ENCODE measurements around the gene ZNF143. TPM values are rescaled to one million over a fixed set of nuclear protein-coding genes. Genes with fewer than 3 reads are reported as not detected.
"Not testable (repeated sequence)": the region's sequence is repeated elsewhere in the genome, so short reads cannot be mapped to it uniquely, and the experiment has no call there.

The ZNF143 gene
- total RNA-seq, 1 experiment from 2014 or later = 35.8 TPM

- POLR2A ChIA-PET = interaction anchor here (0.7 kb wide), 1 partner anchor 22 kb away, joined by 4 read pairs; no protein-coding TSS in a partner anchor
- ATAC-seq = no peak
- no peaks in the 10 kb centered on the region for H3K36me3 Mint-ChIP-seq
Measured at GRCh38 chr11:9538548-9538947, 77.7 kb downstream of the ZNF143 start.

GRCh38 chr11:9549216-9549615 is 88.4 kb downstream of the ZNF143 start:
- DNase-seq (ENCODE audit: low spot score); H3K4me3 Mint-ChIP-seq; H3K4me1 Mint-ChIP-seq; H3K27ac Mint-ChIP-seq; POLR2A ChIA-PET; H3K27me3 Mint-ChIP-seq (ENCODE audit: low read depth); ATAC-seq: not testable (repeated sequence)
- CTCF ChIA-PET = interaction anchor here (1.7 kb wide), 1 partner anchor 14 kb away, joined by 11 read pairs; no protein-coding TSS in a partner anchor
- Mint-ChIP-seq H3K36me3 (peaks cover 17% of the 10 kb centered on the region), H3K9me3 (peaks cover 20% of the 10 kb centered on the region)

More at GRCh38 chr11:9538548-9538947, 77.7 kb downstream of the ZNF143 start:
- Mint-ChIP-seq H3K4me3 (no peak overlapping the region), H3K4me1 (peaks cover 15% of the 10 kb centered on the region), H3K27me3 (ENCODE audit: low read depth) (no peaks in the 10 kb centered on the region), H3K27ac (no peak overlapping the region), H3K9me3 (no peaks in the 10 kb centered on the region)
- no peak for TF ChIP-seq ZNF671 (CRISPR knock-in tag; IDR thresholded peaks at IDR 0.05)
- TF ChIP-seq AFF4 (CRISPR knock-in tag; IDR thresholded peaks at IDR 0.05; ENCODE audit: borderline replicate concordance) = no peak
- no peak for TF ChIP-seq MXD4 (CRISPR knock-in tag; IDR thresholded peaks at IDR 0.05; ENCODE audit: borderline replicate concordance)
- TF ChIP-seq RELA (CRISPR knock-in tag; IDR thresholded peaks at IDR 0.05; ENCODE audit: borderline replicate concordance) = no peak
- no peak for TF ChIP-seq ZNF281 (CRISPR knock-in tag; IDR thresholded peaks at IDR 0.05)
- TF ChIP-seq E2F1 (CRISPR knock-in tag; IDR thresholded peaks at IDR 0.05) = no peak
- TF ChIP-seq ZNF532 (CRISPR knock-in tag; IDR thresholded peaks at IDR 0.05; ENCODE audit: borderline replicate concordance) = no peak
- no peak for TF ChIP-seq ZNF263 (CRISPR knock-in tag; IDR thresholded peaks at IDR 0.05; ENCODE audit: low read depth)
- no peak for TF ChIP-seq ZNF121 (CRISPR knock-in tag; IDR thresholded peaks at IDR 0.05)
- TF ChIP-seq HMGA2 (CRISPR knock-in tag; IDR thresholded peaks at IDR 0.05) = no peak
- no peak for DNase-seq (ENCODE audit: low spot score)
- CTCF ChIA-PET = interaction anchor here (0.5 to 1.9 kb wide), 5 partner anchors 15 to 103 kb away, joined by 3 to 5 read pairs (median 3); no protein-coding TSS in a partner anchor

Data from WTC11 (cell line).